K562 (cell line): ENCODE measurements around the gene PDE1A. TPM values are rescaled to one million over a fixed set of nuclear protein-coding genes. Genes with fewer than 3 reads are reported as not detected.

Experiments
- ATAC-seq: fragments of 200-7000 bp; cut with Tn5 transposase; 3 replicates; pipeline ENCODE4 v1.9.1; 2020; ENCODE audit warnings: moderate library complexity
- BruUV-seq: library from RNA; stranded (reverse); fragments of 400-500 nt; replicated peaks from 2 replicates; lab custom pipeline; 2021; lab: Mats Ljungman, UMichigan
- CTCF ChIA-PET: fragments of 300-600 bp; formaldehyde crosslinking; extraction: SDS; loops from one replicate; lab custom pipeline; 2021; ENCODE audit warnings: low intra/inter-chr PET ratio; lab: Yijun Ruan, JAX
- POLR2A ChIA-PET: fragments of 300-600, 350-650 bp; sonication (Branson Sonifier 250); formaldehyde crosslinking; extraction: SDS; loops from one replicate; lab custom pipeline; 2021; ENCODE audit warnings: antibody characterized with exemption, inconsistent platforms; lab: Yijun Ruan, JAX
- DNase-seq, 4 experiments: peaks; one replicate each; pipeline versions ENCODE4 v3.0.0 to v3.0.0-alpha.2; 2011 to 2018; ENCODE audit warnings: low spot score in 3 of 4, mixed read lengths in 3 of 4; ENCODE audit errors: extremely low read depth in 1 of 4
- FAIRE-seq: peaks from 2 replicates; lab custom pipeline; 2011; peaks lifted over from hg19 to GRCh38; lab: Jason Lieb, UNC
- H2AFZ ChIP-seq: 2 replicates; pipeline ENCODE4 v1.6.0; 2011; ENCODE audit warnings: low read depth, low read length, control low read depth, inconsistent platforms
- H3K27ac ChIP-seq: fragments of 200-600 bp; 3 replicates; pipeline ENCODE4 v1.8.0; 2011; ENCODE audit warnings: low read depth, mild to moderate bottlenecking, control low read depth, inconsistent platforms, low read length, moderate library complexity, mixed read lengths; ENCODE audit errors: extremely low read depth
- H3K27me3 ChIP-seq, 2 experiments: fragments of 300-600 bp in 1 of 2; 2 replicates in 1 of 2; 3 replicates in 1 of 2; pipeline versions ENCODE4 v1.6.0 to v1.8.0; 2011; ENCODE audit warnings: inconsistent platforms in 2 of 2, low read length in 2 of 2, mild to moderate bottlenecking in 1 of 2, mixed read lengths in 1 of 2, moderate library complexity in 1 of 2; ENCODE audit not compliant: control insufficient read depth in 2 of 2, insufficient read depth in 2 of 2
- H3K36me3 ChIP-seq: fragments of 300-600 bp; 3 replicates; pipeline ENCODE4 v1.8.0; 2011; ENCODE audit warnings: mild to moderate bottlenecking, low read length, inconsistent platforms; ENCODE audit not compliant: control insufficient read depth, insufficient read depth
- H3K4me1 ChIP-seq, 2 experiments: fragments of 200-600 bp in 1 of 2; replicated peaks in 1 of 2; 2 replicates in 1 of 2; 3 replicates in 1 of 2; pipeline versions ENCODE4 v1.5.1 to v1.8.0; 2011; ENCODE audit warnings: inconsistent platforms in 2 of 2, low read length in 2 of 2, mild to moderate bottlenecking in 1 of 2, mixed read lengths in 1 of 2, moderate library complexity in 1 of 2; ENCODE audit not compliant: control insufficient read depth in 2 of 2, insufficient read depth in 2 of 2
- H3K4me2 ChIP-seq: 2 replicates; pipeline ENCODE4 v1.6.1; 2011; ENCODE audit warnings: low read length, control low read depth, inconsistent platforms, mixed read lengths; ENCODE audit not compliant: insufficient read depth
- H3K4me3 ChIP-seq: fragments of 200-600 bp; sonication (generic), shearing (Covaris generic); 2 replicates; pipeline ENCODE4 v1.5.1; 2016; ENCODE audit warnings: control low read depth, inconsistent platforms
- H3K79me2 ChIP-seq: fragments of 200-600 bp; 3 replicates; pipeline ENCODE4 v1.8.0; 2011; ENCODE audit warnings: low read length, inconsistent platforms; ENCODE audit not compliant: control insufficient read depth, insufficient read depth
- H3K9ac ChIP-seq, 2 experiments: 2 replicates each; pipeline versions ENCODE4 v1.6.0 to v1.6.1; 2011; ENCODE audit warnings: low read depth in 2 of 2, low read length in 2 of 2, control low read depth in 1 of 2, inconsistent platforms in 1 of 2, mild to moderate bottlenecking in 1 of 2, mixed read lengths in 1 of 2; ENCODE audit not compliant: insufficient read depth in 1 of 2
- H3K9me1 ChIP-seq: one replicate; pipeline ENCODE4 v1.6.0; 2011; ENCODE audit warnings: inconsistent platforms, mild to moderate bottlenecking, low read length, moderate library complexity; ENCODE audit not compliant: control insufficient read depth, insufficient read depth
- H3K9me3 ChIP-seq: replicated peaks from 2 replicates; pipeline ENCODE4 v1.5.1; 2011; ENCODE audit warnings: low read depth, low read length, inconsistent platforms; ENCODE audit not compliant: control insufficient read depth, insufficient read depth
- H4K20me1 ChIP-seq: replicated peaks from 2 replicates; pipeline ENCODE4 v1.6.1; 2011; ENCODE audit warnings: low read length, inconsistent platforms, mixed read lengths; ENCODE audit not compliant: control insufficient read depth, insufficient read depth
- CEBPB ChIP-seq: fragments of 450-650 bp; IDR thresholded peaks from 2 replicates; pipeline ENCODE4 v1.6.1; 2016; ENCODE audit warnings: missing genetic modification characterization, missing compliant biosample characterization
- HNRNPLL ChIP-seq: fragments of 200-400 bp; formaldehyde crosslinking; IDR thresholded peaks from 2 replicates; pipeline ENCODE4 v1.6.1; 2017; ENCODE audit warnings: low read length, low read depth, mild to moderate bottlenecking; ENCODE audit not compliant: poor library complexity, severe bottlenecking
- SMC3 ChIP-seq: conservative IDR thresholded peaks from 2 replicates; pipeline ENCODE4 v1.6.1; 2011; ENCODE audit warnings: low read depth, low read length, improper control_type of control experiment; ENCODE audit not compliant: insufficient read depth
- SRSF3 ChIP-seq: fragments of 200-400 bp; formaldehyde crosslinking; IDR thresholded peaks from 2 replicates; pipeline ENCODE4 v1.6.1; 2016; ENCODE audit warnings: mild to moderate bottlenecking, low read length, moderate library complexity; ENCODE audit not compliant: insufficient read depth
- ZNF75A ChIP-seq: fragments of 450-650 bp; formaldehyde crosslinking; IDR thresholded peaks from 2 replicates; pipeline ENCODE4 v1.4.0; 2020; ENCODE audit warnings: mild to moderate bottlenecking
- WGBS: fragments of 100-300 bp; shearing (Covaris generic); methylation state at CpG from one replicate; pipeline ENCODE4 v1.1.6; 2016; ENCODE audit warnings: low coverage, mixed read lengths; ENCODE audit not compliant: insufficient coverage; ENCODE audit errors: missing lambda C conversion rate; 5-methylcytosine and 5-hydroxymethylcytosine counted together
- in situ Hi-C: fragments of 300-500 bp; cut with MboI; formaldehyde crosslinking; loops from 4 replicates; pipeline ENCODE4 v1.15.0; 2018; ENCODE audit warnings: inconsistent platforms, mixed read lengths
- intact Hi-C: fragments of 100-400 bp; cut with micrococcal nuclease; formaldehyde crosslinking; loops from 2 replicates; pipeline ENCODE4 v1.14.2; 2022
- polyA plus RNA-seq, 8 experiments: library from polyadenylated mRNA; depleted of rRNA in 4 of 8; stranded (reverse) in 5 of 8; unstranded in 3 of 8; fragments of >200 nt; fragmentation: Nextera tagmentation in 2 of 8; fragmentation: Illumina TruSeq in 1 of 8; extraction: Ambion mirVana in 2 of 8; extraction: Trizol in 1 of 8; gene quantifications; 2 replicates each; pipeline versions ENCODE4 v1.2.1 to v1.2.3, GENCODE V29; 2011 to 2014; ENCODE audit warnings: inconsistent platforms in 1 of 8, missing spikeins in 1 of 8
- total RNA-seq, 7 experiments: library from RNA; depleted of rRNA in 6 of 7; stranded (reverse); fragments of >200 nt in 6 of 7; fragmentation: Illumina TruSeq in 2 of 7; extraction: Trizol in 2 of 7; gene quantifications; 2 replicates each; pipeline versions ENCODE4 v1.2.1 to v1.2.3, GENCODE V29; 2011 to 2021; ENCODE audit warnings: low replicate concordance in 1 of 7
- TF ChIP-seq, protein P1 (sequence below): fragments of 450-650 bp; formaldehyde crosslinking; IDR thresholded peaks from 2 replicates; pipeline ENCODE4 v1.4.0; 2020; ENCODE audit warnings: mild to moderate bottlenecking
- TF ChIP-seq, protein P2 (sequence below): fragments of 250-450 bp; sonication (Bioruptor Pico); IDR thresholded peaks from 2 replicates; pipeline ENCODE4 v1.9.0; 2021; ENCODE audit warnings: mild to moderate bottlenecking, inconsistent platforms

Gene PDE1A
- total and polyA plus RNA-seq, 9 of the 15 experiments (the other 6 are each of a cell fraction or from before 2014, with no cell fraction given), result 0.14 to 0.91 (median 0.32) TPM

DNA sequence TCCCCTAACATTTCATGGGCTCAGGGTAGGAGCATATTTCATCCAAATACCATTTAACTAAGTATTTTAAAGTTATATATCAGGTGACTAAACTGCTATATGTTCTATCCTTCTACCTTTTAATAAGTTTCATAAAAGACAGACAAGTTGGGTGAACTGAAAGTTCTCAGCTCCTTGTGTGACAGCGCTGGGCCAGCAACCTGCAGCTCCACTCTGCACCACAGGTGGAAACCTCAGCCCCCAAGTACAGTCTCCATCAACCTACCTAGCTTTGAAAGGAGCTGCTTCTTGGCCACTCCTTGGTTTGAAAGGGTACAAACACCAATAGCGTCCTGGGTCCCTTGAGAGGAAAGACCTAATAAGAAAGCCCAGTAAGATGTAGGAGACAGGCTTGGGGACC, 177.9 kb downstream of the PDE1A start:
- no peak overlapping the region for H3K27ac ChIP-seq
- H3K27me3 ChIP-seq, result no peaks in the 10 kb centered on the region
- in situ Hi-C loops, result no loop called here
- H4K20me1 ChIP-seq, result no peaks in the 10 kb centered on the region
- intact Hi-C loops, result no loop called here
- CTCF ChIA-PET, result no interaction called here
- FAIRE-seq, result no peak
- H3K9me1 ChIP-seq, result no peaks in the 10 kb centered on the region
- no peak overlapping the region for H2AFZ ChIP-seq
- H3K4me1 ChIP-seq, result no peaks in the 10 kb centered on the region
- BruUV-seq, result no TSS peak
- no peak overlapping the region for H3K9ac ChIP-seq
- no peaks in the 10 kb centered on the region for H3K36me3 ChIP-seq
- no peak for DNase-seq
- TF ChIP-seq, protein P1, sequence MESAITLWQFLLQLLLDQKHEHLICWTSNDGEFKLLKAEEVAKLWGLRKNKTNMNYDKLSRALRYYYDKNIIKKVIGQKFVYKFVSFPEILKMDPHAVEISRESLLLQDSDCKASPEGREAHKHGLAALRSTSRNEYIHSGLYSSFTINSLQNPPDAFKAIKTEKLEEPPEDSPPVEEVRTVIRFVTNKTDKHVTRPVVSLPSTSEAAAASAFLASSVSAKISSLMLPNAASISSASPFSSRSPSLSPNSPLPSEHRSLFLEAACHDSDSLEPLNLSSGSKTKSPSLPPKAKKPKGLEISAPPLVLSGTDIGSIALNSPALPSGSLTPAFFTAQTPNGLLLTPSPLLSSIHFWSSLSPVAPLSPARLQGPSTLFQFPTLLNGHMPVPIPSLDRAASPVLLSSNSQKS, result no peak
- TF ChIP-seq SMC3, result no peak
- no peak for TF ChIP-seq CEBPB
- H3K4me3 ChIP-seq, result no peak overlapping the region
- H3K4me2 ChIP-seq, result no peak overlapping the region
- WGBS, result 0% methylated on average over 2 of the region's 2 CpGs
- H3K9me3 ChIP-seq, result no peaks in the 10 kb centered on the region; the same call in 1 of the 2 replicates
- no peak for ATAC-seq
- H3K79me2 ChIP-seq, result no peaks in the 10 kb centered on the region
- POLR2A ChIA-PET, result no interaction called here

DNA sequence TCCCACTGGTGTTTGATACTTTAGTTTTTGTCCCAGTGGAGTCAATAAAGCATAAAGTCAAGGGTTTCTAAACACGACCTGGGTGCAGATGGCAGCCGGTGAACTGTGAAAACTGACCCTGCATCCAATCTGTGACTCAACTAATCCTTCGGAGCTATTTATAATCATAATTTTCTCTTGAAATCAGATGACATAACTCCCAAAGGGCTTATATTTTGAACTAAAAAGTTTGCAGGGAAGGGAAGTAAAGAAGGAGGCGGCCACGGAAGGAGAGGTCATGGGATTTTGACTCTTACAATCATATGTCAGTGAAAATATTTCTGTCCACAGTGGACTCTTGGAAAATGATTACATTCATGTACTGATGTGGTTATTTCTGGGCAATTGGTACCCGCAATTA, 178.5 kb downstream of the PDE1A start:
- no peak for ATAC-seq
- CTCF ChIA-PET, result no interaction called here
- TF ChIP-seq ZNF75A (CRISPR knock-in tag) (no peak), SRSF3 (no peak), HNRNPLL (no peak)
- TF ChIP-seq, protein P2, sequence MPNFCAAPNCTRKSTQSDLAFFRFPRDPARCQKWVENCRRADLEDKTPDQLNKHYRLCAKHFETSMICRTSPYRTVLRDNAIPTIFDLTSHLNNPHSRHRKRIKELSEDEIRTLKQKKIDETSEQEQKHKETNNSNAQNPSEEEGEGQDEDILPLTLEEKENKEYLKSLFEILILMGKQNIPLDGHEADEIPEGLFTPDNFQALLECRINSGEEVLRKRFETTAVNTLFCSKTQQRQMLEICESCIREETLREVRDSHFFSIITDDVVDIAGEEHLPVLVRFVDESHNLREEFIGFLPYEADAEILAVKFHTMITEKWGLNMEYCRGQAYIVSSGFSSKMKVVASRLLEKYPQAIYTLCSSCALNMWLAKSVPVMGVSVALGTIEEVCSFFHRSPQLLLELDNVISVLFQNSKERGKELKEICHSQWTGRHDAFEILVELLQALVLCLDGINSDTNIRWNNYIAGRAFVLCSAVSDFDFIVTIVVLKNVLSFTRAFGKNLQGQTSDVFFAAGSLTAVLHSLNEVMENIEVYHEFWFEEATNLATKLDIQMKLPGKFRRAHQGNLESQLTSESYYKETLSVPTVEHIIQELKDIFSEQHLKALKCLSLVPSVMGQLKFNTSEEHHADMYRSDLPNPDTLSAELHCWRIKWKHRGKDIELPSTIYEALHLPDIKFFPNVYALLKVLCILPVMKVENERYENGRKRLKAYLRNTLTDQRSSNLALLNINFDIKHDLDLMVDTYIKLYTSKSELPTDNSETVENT (CRISPR knock-in tag), result no peak

More for the DNA sequence above, 178.5 kb downstream of the PDE1A start:
- H3K27ac ChIP-seq, result no peak overlapping the region
- H3K36me3 ChIP-seq, result no peaks in the 10 kb centered on the region
- H3K9ac ChIP-seq, result no peak overlapping the region
- no peaks in the 10 kb centered on the region for H3K79me2 ChIP-seq
- in situ Hi-C loops (no loop called here), intact Hi-C loops (no loop called here)
- no TSS peak for BruUV-seq
- H3K27me3 ChIP-seq, result no peaks in the 10 kb centered on the region
- H3K4me1 ChIP-seq, result no peaks in the 10 kb centered on the region
- no peak overlapping the region for H3K4me2 ChIP-seq
- no peak overlapping the region for H2AFZ ChIP-seq
- POLR2A ChIA-PET, result no interaction called here
- no peaks in the 10 kb centered on the region for H3K9me1 ChIP-seq
- no peak overlapping the region for H3K4me3 ChIP-seq
- no peak for DNase-seq
- H4K20me1 ChIP-seq, result no peaks in the 10 kb centered on the region
- WGBS, result 3% methylated on average over 6 of the region's 6 CpGs
- H3K9me3 ChIP-seq, result no peaks in the 10 kb centered on the region; the same call in 1 of the 2 replicates
- no peak for FAIRE-seq
